Stimulated activated CD4-positive, alpha-beta T cell treated with anti-CD3 and anti-CD28 coated beads, TNF-alpha, amount 100 ng/mL, for 24 hours (primary cell): ENCODE measurements around the gene NEO1.

ENCODE experiments used
- DNase-seq, 3 experiments: peaks; one replicate each; pipeline ENCODE4 v3.0.0-alpha.2; 2020; ENCODE audit warnings: low read depth in 3 of 3

Gene NEO1

DNA sequence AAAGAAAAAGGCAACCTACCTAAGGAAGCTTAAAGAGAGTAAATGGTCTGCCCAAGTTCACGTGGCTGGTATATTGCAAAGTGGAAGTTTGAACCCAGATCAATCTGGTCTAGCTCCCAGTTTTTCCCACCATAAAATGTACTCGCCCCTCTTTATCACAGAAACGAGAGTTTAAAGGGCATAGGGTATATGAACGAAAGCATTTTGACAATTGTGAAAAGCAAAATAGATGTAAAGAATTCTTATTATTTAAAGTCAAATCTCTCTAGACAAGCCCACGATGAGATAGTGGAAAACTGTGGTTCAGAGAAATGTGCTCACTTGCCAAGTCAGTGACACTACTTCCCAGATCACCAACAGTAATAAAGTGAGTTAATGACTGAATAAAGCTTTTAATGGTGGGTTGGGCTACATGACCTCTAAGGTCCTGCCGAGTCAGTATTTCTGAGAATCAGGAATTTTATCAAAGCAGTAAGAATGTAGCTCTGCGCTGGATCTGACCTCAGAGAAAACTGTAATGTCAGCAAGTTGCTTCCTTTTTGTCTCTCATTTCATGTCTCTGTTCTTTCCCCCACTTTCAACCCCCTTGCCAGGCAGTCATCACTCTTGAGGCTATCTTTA is 23.3 kb upstream of the NEO1 start:
- DNase-seq: no peak

DNA sequence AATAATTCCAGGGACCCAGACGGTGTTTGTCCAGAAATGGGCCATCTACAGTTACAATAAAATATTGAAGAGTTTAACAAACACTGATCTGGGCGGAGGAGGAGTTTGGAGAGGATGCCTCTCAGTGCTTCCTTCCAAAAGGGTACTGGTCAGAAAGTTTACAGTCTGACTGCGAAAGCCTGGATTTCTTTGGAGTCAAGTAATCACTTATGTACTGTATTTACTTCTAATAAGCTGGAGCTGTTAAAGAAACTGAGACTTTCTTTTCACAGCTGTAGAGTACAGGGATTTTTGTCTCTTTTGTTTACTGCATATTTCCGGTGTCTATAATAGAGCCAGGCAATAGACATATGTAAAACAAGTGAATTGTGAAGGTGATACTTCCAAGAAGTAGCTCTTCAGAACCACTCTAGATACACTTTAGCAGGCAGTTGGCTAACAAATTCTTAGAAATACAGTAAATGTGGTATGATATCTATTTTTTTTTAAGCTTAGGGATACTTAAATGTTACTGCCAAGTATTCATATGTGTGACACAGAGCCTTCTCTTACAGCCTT is 22.1 kb upstream of the NEO1 start:
- DNase-seq: no peak

DNA sequence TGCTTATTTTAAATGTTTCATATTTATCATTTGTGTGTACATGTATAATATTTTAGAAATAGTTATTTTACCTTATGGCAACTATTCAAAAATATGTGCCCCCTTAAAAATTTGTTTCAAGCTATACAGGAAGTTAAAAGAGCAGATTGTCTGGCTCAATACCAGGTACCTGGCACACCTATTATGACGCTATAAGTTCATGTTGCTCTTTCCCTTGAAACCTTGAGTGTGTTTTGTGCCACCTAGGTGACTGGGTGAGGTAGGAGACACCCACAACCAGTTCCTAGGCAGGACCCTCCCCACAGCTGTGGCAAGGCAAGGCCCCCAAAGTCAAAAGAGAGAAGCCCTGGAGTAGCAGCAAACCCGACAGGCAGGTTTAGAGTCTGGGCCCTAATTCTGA is 20.6 kb upstream of the NEO1 start:
- DNase-seq: no peak

DNA sequence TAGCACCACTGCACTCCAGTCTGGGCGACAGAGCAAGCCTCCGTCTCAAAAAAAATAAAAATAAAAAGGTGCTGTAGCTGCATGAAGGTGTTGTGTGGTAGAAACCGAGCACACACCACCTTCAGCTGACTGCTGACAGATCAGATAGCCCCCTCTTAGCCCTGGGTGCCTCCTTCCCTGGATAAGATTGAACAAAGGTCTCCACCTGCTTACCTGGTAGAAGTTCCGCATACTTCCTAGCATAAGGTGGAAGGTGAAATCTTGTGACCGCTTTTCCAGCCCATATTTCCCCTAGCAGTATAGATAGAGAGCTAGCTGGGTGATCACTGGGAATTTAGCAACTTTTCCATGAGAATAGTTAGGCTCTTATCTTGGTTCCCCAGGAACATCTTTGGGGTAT is 18.7 kb upstream of the NEO1 start:
- no peak for DNase-seq

DNA sequence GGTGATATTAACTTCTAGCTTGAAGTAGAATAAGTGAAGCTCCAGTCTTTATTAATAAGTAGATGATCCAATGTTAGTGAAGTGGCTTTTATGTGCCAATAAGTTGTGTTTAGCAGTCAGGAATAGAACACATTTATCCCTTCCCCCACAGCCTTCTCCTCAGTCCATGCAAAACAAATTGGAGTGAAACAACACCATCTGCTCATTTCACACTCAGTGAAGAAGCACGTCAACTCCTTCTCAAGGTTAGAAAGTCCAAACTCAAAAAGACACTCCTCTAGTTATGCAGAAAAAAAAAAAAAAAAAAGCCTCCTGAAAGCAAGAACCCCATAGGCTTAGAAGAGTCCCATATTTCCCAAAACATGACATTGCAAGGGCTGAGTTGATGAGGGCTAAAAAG is 18.0 kb upstream of the NEO1 start:
- DNase-seq: no peak

DNA sequence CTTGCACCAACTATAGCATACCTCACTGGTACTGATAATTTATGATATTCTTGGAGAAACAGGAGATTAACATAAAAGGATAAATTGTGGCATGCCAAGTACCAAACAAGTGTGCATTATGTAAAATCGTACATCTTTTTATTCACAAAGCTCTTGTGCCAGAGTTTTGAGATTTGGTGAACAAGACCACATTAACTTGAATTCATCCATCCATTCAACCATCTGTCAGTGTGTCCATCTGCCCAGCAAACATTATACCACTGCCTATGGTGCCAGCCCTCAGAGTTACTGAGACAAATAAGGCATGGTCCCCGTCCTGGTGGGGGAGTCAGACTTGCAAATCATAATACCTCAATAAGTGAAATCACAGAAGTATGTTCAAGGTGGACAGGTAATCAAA is 17.0 kb upstream of the NEO1 start:
- DNase-seq: no peak

DNA sequence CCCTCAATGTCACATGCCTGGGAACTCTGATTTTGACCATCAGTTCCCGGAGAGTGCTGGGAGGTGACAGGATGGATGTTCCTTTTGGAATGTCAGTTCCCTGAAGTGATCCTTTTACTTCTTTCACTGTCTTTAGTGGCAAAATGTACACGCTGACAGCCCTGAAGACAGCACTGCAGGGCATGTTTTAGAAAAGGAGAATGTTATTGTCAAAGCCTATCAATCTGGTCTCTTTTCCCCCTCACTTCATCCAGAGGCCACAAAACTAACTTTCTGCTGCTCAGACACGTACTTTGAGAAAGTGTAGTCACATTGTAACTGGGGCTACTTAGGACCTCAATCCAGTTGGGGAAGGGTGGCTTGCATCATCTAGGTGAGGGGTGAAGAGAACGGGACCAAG is 14.0 kb upstream of the NEO1 start:
- no peak for DNase-seq

DNA sequence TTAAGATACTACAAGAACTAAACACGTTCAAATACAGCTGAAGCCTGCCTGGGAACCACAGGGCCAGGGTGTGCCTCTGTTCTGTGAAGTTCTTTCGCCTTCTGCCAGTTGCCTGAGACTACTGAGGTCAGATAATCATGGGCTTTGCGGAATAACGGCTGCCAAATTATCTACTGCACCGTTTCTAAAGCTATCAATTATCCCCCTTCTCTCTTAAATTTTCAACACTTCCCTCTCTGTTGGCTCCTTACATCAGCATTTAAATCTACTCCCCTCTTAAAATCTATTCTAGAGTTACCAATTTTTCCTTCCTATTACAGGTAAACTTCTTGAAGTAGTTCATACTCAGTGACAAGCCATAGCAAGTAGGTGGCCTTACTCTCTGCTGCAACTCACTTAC is 6.2 kb upstream of the NEO1 start:
- DNase-seq: no peak

DNA sequence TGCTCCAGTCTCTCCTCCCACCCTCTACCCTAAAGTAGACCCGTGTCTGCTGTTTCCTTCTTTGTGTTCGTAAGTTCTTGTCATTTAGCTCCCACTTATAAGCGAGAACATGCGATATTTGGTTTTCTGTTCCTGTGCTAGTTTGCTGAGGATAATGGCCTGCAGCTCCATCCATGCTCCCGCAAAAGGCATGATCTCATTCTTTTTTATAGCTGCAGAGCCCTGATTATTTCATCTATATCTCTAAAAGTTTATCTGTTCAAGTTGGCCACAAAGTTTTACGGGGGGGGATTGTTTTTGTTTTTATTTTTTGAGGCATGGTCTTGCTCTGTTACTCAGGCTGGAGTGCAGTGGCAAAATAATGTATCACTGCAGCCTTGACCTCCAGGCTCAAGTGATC is 4.4 kb upstream of the NEO1 start:
- no peak for DNase-seq

DNA sequence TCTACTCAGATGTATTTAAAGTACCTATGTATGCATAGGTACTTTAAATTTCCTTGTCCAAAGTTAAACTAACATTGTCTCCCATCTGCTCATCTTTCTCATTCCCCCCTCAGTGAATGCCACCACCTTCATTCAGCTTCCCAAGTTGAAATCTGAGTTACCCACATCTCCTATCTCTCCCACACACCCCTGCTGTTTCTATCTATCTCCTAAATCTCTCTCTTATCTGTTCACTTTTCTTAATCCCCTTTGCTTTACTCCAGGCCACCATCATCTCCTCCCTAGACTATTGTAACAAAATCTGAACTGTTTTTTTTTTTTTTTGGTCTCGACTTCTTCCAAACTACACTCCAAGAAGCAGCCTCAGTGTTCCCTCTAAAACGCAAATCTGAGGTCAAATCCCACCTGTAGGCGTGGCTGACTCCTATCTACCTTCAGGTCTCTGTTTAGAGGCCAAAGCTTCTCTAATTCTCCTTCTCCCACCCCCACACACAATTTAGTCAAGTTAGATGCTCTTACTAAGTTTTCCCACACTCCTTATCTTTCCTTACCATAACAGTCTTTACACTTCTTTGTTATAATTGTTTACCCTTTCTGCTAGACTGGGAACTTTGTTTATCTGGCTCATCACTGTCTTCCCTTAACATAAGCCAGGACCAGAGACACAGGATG is 3.5 kb upstream of the NEO1 start:
- DNase-seq: no peak

DNA sequence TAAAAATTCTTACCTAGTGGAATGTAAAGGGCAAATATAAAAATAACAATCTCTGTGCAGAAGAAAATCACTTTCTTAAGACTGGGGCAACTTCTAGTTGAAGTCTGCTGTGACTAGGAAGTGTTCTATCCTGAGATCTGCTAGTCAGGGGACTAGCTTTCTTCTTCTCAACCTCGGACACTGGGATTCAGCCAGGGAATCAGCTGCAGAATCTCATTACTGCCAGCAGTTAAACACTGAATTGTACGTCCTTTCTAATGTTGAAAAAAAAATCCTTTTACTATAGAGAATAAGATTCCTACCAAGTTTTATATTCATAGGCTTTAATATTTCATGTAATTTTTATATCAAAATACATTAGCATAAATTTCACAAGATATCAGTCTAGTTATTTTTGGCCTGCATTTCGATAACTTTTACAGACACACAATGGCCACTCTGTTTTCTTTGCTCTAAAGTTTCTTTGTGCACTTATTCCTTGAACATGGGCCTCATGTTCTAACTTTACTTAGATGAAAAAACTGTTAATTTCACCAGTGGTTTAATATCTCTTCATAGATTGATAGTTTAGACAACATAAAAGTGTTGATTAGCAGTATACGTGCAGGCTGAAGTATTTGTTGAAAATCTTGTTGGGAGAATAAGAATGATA is 2.6 kb upstream of the NEO1 start:
- no peak for DNase-seq

DNA sequence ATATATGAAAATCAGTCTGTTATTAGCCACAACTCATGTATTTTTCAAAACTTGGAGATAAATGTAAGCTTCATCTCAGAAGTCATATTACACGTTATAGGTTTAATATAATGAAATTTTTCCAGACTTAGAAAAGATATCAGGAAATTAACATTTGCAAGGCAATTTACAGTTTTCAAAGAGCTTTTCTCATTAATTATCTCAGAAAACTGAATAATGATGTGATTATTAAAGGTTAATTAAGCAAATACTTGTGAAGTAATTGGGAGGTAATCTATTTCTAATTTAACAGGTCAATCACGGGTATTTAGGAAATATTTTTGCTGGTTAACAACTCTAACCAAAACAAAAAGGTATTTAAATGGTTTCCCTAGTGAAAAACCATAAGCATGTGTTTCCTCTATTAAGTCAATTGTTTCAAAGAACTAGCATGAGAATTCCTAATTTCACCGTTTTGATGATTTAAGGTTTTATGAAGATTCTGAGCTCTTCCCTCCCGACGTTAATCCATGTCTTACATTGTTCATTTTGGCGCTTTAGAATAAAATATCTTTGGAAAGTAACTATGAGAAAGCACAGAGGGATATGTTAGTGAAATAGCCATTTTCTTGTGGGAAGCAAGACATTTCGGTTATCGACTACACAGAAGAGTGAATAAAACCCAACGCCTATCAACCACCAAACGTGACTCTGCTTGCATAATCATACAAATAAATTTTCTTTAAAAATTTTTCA is 1.5 kb upstream of the NEO1 start:
- no peak for DNase-seq

DNA sequence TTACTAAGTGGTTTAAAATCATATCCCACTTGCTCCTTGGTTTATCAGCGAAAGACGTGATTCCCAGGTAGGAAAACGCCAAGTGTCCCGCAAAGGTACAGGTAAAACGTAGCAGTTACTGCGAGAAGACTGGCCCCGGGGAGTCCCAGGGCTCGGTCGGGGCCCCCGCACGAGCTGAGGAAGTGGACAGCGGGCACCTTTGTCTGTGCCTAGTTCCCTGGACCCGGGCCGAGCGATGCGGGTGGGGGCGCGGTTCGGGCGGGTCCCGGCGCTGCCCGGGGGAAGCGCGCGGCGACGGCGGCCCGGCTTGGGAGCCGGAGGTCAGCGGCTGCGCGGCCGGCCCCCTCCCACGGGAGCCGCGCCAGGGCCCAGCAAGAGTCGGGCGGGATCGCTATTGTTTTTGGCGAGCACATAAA is 864 bp upstream of the NEO1 start:
- DNase-seq: no peak

DNA sequence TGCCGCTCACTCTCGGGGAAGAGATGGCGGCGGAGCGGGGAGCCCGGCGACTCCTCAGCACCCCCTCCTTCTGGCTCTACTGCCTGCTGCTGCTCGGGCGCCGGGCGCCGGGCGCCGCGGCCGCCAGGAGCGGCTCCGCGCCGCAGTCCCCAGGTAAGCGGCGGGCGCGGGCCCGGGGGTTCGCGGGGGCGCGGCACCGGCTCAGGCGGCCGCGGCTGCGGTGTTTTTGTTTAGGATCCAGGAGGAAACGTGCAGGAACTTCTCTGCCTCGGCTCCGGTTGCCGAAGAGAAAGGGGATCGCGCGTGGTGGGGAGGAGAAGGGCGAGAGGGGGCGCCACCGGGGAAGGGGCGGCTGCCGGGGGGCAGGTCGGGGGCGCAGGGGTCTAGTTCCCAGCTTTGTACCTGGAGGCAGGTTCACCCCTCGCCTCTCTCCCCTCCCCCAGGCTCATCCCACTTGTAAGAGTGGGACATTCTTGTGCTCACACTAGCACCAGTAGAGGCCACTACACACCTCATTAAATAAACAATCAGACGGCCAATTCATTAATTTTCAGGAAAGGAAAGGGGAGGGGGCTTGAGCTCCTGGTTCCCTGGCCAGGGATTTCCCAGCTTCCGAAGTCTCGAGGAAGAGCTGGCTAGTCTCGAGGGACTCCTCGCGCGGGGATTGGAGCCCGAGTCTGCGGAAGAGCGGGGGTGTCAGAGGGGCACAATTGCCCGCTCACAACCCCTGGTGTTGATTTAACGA is 562 bp downstream of the NEO1 start:
- DNase-seq: peak in 1 of 3 experiments; percentile 2

DNA sequence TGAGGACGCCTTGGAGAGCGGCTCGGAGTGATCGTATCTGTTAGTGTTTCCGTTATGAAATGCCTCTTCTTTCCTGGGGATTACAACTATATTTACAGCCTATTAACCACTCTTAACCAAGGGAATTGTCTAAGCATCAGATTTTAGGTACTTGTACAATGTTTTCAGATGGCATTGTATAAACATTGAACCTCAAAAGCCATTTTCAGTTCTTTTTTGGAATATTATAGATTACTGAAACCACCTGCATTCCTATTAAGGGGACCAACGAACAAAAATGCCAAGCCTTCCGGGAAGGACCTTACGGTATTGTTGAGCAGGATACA is 1.1 kb downstream of the NEO1 start:
- no peak for DNase-seq

DNA sequence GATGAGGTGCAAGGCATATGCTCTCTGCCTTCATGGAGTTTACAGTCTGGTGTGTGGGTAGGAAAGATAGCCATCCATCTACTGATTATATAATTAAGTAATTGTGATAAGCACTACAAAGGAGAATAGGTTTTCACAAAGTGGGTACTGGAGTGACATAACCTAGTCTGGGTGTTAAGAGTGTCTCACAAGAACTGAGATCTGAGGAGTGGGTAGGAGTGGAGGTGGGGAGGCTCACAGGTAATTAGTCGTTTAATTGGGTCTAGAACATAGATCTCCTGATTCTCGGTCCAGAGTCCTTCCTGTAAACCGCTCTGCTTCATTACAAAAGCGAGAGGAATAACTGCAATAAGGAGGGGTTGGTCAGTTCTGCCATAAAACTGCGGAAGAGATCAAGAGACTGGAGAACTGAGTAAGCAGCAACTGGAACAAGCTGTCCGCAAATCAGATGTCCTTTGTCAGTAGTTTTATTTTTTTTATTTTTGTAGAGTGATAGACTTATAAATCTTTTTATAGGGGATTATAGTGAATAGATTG is 2.2 kb downstream of the NEO1 start:
- no peak for DNase-seq

DNA sequence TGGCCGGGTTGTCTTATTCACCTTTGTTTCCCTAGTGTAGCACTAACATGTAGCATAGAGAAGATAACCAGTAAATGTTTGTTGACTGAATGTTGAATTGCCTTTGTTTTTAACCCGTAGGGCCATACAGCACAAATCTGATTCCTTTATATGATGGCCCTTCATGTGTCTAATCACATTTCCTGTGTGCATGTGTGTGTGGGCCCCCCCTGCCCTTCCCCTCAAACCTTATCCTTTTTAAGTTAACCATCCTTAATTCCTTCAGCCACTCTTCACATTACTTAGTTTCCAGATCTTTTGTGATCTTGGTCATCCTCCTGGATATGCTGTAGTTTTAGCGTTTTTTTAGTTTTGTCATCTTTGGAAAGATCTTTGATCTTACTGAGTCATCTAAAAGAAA is 4.2 kb downstream of the NEO1 start:
- no peak for DNase-seq

DNA sequence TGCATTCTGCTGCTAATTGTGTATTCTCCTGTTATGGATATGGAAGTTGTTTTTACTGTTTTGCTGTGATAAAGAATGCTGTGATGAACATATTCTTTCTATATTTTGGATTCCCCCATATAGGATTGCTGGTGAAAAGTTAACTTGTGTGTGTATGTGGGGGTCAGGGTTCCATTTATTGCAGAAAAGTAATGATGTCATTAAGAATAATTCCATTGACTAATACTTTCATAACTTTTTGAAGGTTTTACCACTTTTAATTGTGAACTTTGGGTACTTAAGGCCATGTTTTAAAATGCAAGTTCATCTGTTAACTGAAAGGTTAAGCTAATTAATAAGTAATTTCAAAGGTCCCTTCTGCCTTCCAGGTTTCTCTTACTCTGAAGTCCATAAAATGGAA is 6.2 kb downstream of the NEO1 start:
- DNase-seq: no peak

DNA sequence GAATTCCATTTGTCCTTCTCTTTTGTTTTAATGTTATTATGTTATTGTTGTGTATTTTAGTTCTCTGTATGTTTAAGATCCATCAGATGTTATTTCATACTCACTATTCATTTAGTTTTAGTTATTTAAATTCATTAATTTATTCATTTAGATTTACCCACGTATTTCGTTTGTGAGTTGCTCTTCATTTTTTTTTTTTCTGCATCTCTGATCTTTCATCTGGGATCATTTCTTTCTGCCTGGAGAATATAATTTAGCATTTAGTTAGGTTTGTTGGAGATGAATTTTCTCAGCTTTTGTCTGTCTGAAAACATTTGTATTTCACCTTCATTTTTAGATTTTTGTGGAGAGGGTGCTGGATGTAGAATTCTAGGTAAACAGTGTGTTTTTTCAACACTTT is 12.9 kb downstream of the NEO1 start:
- DNase-seq: no peak

DNA sequence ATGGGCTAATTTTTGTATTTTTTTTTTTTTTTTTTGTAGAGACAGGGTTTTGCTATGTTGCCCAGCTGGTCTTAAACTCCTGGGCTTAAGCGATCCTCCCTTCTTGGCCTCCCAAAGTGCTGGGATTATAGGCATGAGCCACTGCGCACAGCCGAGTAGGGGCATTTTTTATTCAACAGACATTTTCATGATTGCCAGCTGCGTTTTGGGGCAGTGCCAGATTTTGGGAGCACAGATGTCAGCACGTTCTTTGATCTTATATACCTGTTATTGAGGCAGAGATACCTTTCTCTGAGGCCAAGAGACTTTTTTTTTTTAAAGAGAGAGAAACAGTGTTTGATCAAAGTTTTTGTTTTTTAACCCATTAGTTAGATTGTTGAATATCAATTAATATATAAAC is 16.8 kb downstream of the NEO1 start:
- no peak for DNase-seq

DNA sequence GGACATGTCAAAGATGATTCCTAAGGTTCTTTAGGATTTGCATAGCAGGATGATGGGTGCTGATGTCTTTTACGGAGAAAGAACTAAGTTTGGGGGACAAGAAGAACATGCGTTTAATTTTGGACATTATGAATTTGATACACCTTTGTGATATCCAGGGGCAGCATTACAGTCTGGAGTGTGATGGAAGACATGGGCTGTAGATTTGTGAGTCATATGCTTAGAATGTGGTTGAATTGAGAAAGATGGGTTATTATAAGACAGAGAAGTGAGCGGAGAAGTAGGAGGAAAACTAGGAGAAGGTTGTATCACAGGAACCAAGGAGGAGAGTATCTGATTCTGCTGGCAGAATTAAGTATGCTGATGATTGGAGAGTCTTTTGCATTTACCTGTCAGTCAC is 20.6 kb downstream of the NEO1 start:
- DNase-seq: no peak

DNA sequence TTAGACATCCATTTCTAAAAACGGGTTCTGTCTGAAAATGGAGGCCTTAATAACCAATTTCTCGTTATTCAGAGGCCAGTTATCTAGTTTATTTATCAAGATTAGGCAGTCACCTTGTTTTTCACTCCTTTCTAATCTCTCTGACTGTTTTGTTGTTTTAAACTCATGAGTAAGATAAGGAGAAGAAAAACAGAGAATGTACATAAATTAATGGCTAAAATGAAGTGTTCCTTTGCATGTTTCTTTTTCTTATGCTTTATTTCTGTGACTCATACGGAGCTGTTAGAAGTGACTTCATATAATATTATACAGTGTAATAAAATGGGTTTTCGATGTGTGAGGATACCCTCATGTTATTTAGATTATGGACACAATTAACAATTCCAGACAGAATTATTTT is 22.0 kb downstream of the NEO1 start:
- no peak for DNase-seq
